Activated CD8-positive, alpha-beta T cell treated with anti-CD3 and anti-CD28 coated beads for 36 hours (primary cell): ENCODE data around the gene PPP1R13L. TPM values are rescaled to one million over a fixed set of nuclear protein-coding genes. Genes with fewer than 3 reads are reported as not detected.
"Not testable (repeated sequence)": the region's sequence is repeated elsewhere in the genome, so short reads cannot be mapped to it uniquely, and the experiment has no call there.

Experiments used
- ATAC-seq: fragments of 200-7000 bp; cut with Tn5 transposase; one replicate; pipeline ENCODE4 v1.10.0; 2021; ENCODE audit warnings: mild to moderate bottlenecking, moderate library complexity
- CTCF ChIA-PET: fragments of 350-600 bp; sonication (Branson Sonifier 250); formaldehyde crosslinking; loops from one replicate; lab custom pipeline; 2021; ENCODE audit warnings: antibody characterized with exemption; lab: Charles Lee
- POLR2A ChIA-PET: fragments of 350-600 bp; sonication (Branson Sonifier 250); formaldehyde crosslinking; loops from one replicate; lab custom pipeline; 2021; ENCODE audit warnings: antibody characterized with exemption; lab: Charles Lee
- DNase-seq: peaks from one replicate; pipeline ENCODE4 v3.0.0-alpha.2; 2020
- H3K27ac Mint-ChIP-seq: one replicate; pipeline ENCODE4 v1.8.0; 2021; ENCODE audit warnings: mild to moderate bottlenecking, mixed read lengths
- H3K27me3 Mint-ChIP-seq: one replicate; pipeline ENCODE4 v1.8.0; 2021; ENCODE audit warnings: mixed read lengths
- H3K36me3 Mint-ChIP-seq: one replicate; pipeline ENCODE4 v1.8.0; 2021; ENCODE audit warnings: low read depth, mixed read lengths
- H3K4me1 Mint-ChIP-seq: one replicate; pipeline ENCODE4 v1.8.0; 2021; ENCODE audit warnings: low read depth, mixed read lengths
- H3K4me3 Mint-ChIP-seq: one replicate; pipeline ENCODE4 v1.8.0; 2021; ENCODE audit warnings: mild to moderate bottlenecking, moderate library complexity, mixed read lengths
- H3K9me3 Mint-ChIP-seq: one replicate; pipeline ENCODE4 v1.8.0; 2021; ENCODE audit warnings: mixed read lengths
- CTCF ChIP-seq: fragments of 200-600 bp; IDR thresholded peaks from one replicate; pipeline ENCODE4 v1.8.0; 2022; ENCODE audit warnings: antibody characterized with exemption, mild to moderate bottlenecking
- intact Hi-C: fragments of 100-400 bp; cut with micrococcal nuclease; formaldehyde crosslinking; loops from one replicate; pipeline ENCODE4 v1.10.0; 2022
- total RNA-seq, 2 experiments: library from RNA; stranded (reverse); gene quantifications; one replicate each; pipeline ENCODE4 v1.2.3, GENCODE V29; 2021

Gene PPP1R13L
- total RNA-seq, 2 experiments from 2014 or later = 4.6 to 5.8 TPM

GRCh38 chr19:45417151-45417550 is 12.3 kb upstream of the PPP1R13L start:
- CTCF ChIA-PET = interaction anchor here (1.3 to 1.5 kb wide), 4 partner anchors 14 to 62 kb away, joined by 3 to 7 read pairs (median 6); no protein-coding TSS in a partner anchor
- H3K36me3 Mint-ChIP-seq = peaks cover 49% of the 10 kb centered on the region
- POLR2A ChIA-PET = interaction anchor here (0.6 kb wide), 1 partner anchor 22 kb away, joined by 3 read pairs; no protein-coding TSS in a partner anchor
- H3K4me3 Mint-ChIP-seq = no peak overlapping the region
- H3K27ac Mint-ChIP-seq = no peak overlapping the region
- H3K27me3 Mint-ChIP-seq = no peaks in the 10 kb centered on the region
- no peak for TF ChIP-seq CTCF
- H3K4me1 Mint-ChIP-seq = peaks cover 25% of the 10 kb centered on the region
- no peaks in the 10 kb centered on the region for H3K9me3 Mint-ChIP-seq
- DNase-seq = no peak
- no peak for ATAC-seq
- intact Hi-C loops = no loop called here

GRCh38 chr19:45414468-45414867 is 9.6 kb upstream of the PPP1R13L start:
- POLR2A ChIA-PET = interaction anchor here (1.1 kb wide), 1 partner anchor 10 kb away, joined by 6 read pairs; the partner anchor contains the start of gene PPP1R13L
- Mint-ChIP-seq H3K27me3 (no peaks in the 10 kb centered on the region), H3K27ac (no peak overlapping the region), H3K4me3 (no peak overlapping the region), H3K4me1 (peaks cover 12% of the 10 kb centered on the region), H3K36me3 (peaks cover 44% of the 10 kb centered on the region), H3K9me3 (no peaks in the 10 kb centered on the region)
- no peak for ATAC-seq
- intact Hi-C loops = no loop called here
- no peak for TF ChIP-seq CTCF
- no peak for DNase-seq
- CTCF ChIA-PET = interaction anchor here (1.3 kb wide), 2 partner anchors 11 to 71 kb away, joined by 4 read pairs; no protein-coding TSS in a partner anchor

DNA sequence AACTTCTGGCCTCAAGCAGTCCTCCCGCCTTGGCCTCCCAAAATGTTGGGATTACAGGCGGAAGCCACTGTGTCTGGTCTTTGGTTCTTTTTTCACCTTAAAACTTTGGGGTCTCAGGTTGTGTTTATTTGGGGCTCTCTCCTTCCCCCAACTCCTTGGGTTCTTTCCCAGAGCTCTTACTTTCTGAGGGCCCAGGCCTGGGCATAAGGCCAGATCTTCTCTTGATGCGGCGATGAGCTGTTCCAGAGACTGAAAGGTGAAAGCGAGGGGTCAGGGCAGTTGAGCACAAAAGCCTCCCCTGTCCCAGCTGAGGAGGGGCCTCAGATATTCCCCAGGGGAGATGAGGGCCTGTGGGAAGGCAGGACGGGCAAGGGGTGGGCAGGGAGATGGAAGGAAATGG is 8.6 kb upstream of the PPP1R13L start:
- Mint-ChIP-seq H3K4me3 (no peak overlapping the region), H3K9me3 (no peaks in the 10 kb centered on the region), H3K36me3 (peaks cover 42% of the 10 kb centered on the region), H3K27me3 (no peaks in the 10 kb centered on the region), H3K4me1 (peaks cover 10% of the 10 kb centered on the region), H3K27ac (no peak overlapping the region)
- no peak for TF ChIP-seq CTCF
- CTCF ChIA-PET = interaction anchor here (1.0 to 1.5 kb wide), 5 partner anchors 10 to 72 kb away, joined by 3 to 5 read pairs (median 5); no protein-coding TSS in a partner anchor
- intact Hi-C loops = no loop called here
- DNase-seq = no peak
- no peak for ATAC-seq
- POLR2A ChIA-PET = interaction anchor here (1.5 kb wide), 1 partner anchor 11 kb away, joined by 3 read pairs; no protein-coding TSS in a partner anchor

DNA sequence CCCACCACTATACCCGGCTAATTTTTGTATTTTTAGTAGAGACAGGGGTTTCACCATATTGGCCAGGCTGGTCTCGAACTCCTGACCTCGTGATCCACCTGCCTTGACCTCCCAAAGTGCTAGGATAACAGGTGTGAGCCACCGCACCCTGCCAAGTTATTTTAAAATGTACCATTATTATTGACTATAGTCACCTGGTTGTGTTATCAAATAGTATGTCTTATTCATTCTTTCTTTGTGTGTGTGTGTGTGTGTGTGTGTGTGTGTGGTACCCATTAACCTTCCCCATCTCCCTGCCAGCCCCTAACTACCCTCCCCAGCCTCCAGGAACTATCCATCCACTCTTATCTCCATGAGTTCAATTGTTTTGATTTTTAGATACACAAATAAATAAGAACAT is 5.5 kb upstream of the PPP1R13L start:
- H3K4me1 Mint-ChIP-seq = peaks cover 18% of the 10 kb centered on the region
- peaks cover 22% of the 10 kb centered on the region for H3K36me3 Mint-ChIP-seq
- H3K4me3 Mint-ChIP-seq, H3K9me3 Mint-ChIP-seq, ATAC-seq, intact Hi-C loops, DNase-seq, H3K27ac Mint-ChIP-seq, H3K27me3 Mint-ChIP-seq: not testable (repeated sequence)
- ChIA-PET CTCF (interaction anchor here (1.5 kb wide), 1 partner anchor 21 kb away, joined by 3 read pairs; no protein-coding TSS in a partner anchor), POLR2A (interaction anchor here (1.2 kb wide), 1 partner anchor 13 kb away, joined by 4 read pairs; no protein-coding TSS in a partner anchor)

- ATAC-seq = no peak
- Mint-ChIP-seq H3K4me1 (peaks cover 25% of the 10 kb centered on the region), H3K27ac (no peak overlapping the region), H3K4me3 (no peak overlapping the region), H3K36me3 (peaks cover 22% of the 10 kb centered on the region), H3K9me3 (no peaks in the 10 kb centered on the region), H3K27me3 (peaks cover 3% of the 10 kb centered on the region)
- TF ChIP-seq CTCF = no peak
- no peak for DNase-seq
- intact Hi-C loops = no loop called here
- ChIA-PET POLR2A (interaction anchor here (1.2 kb wide), 1 partner anchor 12 kb away, joined by 4 read pairs; no protein-coding TSS in a partner anchor), CTCF (interaction anchor here (1.5 kb wide), 1 partner anchor 22 kb away, joined by 3 read pairs; no protein-coding TSS in a partner anchor)
Measured at GRCh38 chr19:45409557-45409920, 4.7 kb upstream of the PPP1R13L start.
